Measurements from ENCODE around the gene CPLX1. TPM values are rescaled to one million over a fixed set of nuclear protein-coding genes. Genes with fewer than 3 reads are reported as not detected.

The CPLX1 gene
- polyA plus RNA-seq, 3 donors, result not detected

- H4K20me1 ChIP-seq (ENCODE audit: insufficient read depth, low read length), result peaks cover 13% of the 10 kb centered on the region
- H3K4me3 Mint-ChIP-seq, result no peak overlapping the region
- H3K9ac ChIP-seq (ENCODE audit: insufficient read depth, low read length, poor library complexity, severe bottlenecking), result no peak overlapping the region
- no peaks in the 10 kb centered on the region for H3K4me1 ChIP-seq (ENCODE audit: control insufficient read depth in 1 of 2, insufficient read depth in 2 of 2, low read length in 2 of 2)
- H3K4me3 ChIP-seq (replicated peaks in 1 of 3; ENCODE audit: low read depth in 2 of 3, low read length in 3 of 3), result no peak overlapping the region
- no peak overlapping the region for H3K27ac ChIP-seq (ENCODE audit: low read depth in 1 of 2, low read length in 2 of 2)
- intact Hi-C loops (cut with micrococcal nuclease), result no loop called here
- peaks cover 79 to 95% of the 10 kb centered on the region in 2 donors for H3K36me3 Mint-ChIP-seq
- no peaks in the 10 kb centered on the region for H3K79me2 ChIP-seq (ENCODE audit: insufficient read depth, low read length)
- H3K27me3 ChIP-seq (ENCODE audit: control insufficient read depth in 2 of 2, insufficient read depth in 2 of 2, low read length in 2 of 2), result no peaks in the 10 kb centered on the region
- peaks cover under 1 to 10% (median 8%) of the 10 kb centered on the region in 7 donors for H3K9me3 Mint-ChIP-seq
- no peaks in the 10 kb centered on the region for H3K27me3 Mint-ChIP-seq (ENCODE audit: low read depth in 3 of 3)
- no peak for DNase-seq
- no peak overlapping the region for H2AFZ ChIP-seq (ENCODE audit: insufficient read depth, low read depth, low read length, poor library complexity, severe bottlenecking)
- H3K36me3 ChIP-seq (replicated peaks in 1 of 2; ENCODE audit: control insufficient read depth in 1 of 2, insufficient read depth in 2 of 2, low read length in 2 of 2), result peaks cover 78 to 94% of the 10 kb centered on the region in 2 donors
- no peak overlapping the region for H3K27ac Mint-ChIP-seq
- TF ChIP-seq, protein P1, sequence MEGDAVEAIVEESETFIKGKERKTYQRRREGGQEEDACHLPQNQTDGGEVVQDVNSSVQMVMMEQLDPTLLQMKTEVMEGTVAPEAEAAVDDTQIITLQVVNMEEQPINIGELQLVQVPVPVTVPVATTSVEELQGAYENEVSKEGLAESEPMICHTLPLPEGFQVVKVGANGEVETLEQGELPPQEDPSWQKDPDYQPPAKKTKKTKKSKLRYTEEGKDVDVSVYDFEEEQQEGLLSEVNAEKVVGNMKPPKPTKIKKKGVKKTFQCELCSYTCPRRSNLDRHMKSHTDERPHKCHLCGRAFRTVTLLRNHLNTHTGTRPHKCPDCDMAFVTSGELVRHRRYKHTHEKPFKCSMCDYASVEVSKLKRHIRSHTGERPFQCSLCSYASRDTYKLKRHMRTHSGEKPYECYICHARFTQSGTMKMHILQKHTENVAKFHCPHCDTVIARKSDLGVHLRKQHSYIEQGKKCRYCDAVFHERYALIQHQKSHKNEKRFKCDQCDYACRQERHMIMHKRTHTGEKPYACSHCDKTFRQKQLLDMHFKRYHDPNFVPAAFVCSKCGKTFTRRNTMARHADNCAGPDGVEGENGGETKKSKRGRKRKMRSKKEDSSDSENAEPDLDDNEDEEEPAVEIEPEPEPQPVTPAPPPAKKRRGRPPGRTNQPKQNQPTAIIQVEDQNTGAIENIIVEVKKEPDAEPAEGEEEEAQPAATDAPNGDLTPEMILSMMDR (IDR thresholded peaks at IDR 0.05), result no peak
- H3K9me3 ChIP-seq (replicated peaks in 1 of 2; ENCODE audit: control insufficient read depth in 1 of 2, insufficient read depth in 1 of 2, low read length in 2 of 2), result peaks cover under 1 to 9% of the 10 kb centered on the region in 2 donors
- no peak overlapping the region for H3K4me2 ChIP-seq (replicated peaks; ENCODE audit: extremely low read depth, low read length, poor library complexity, severe bottlenecking)
- WGBS (ENCODE audit: insufficient coverage), result 99% methylated on average over 29 of the region's 33 CpGs
- no peaks in the 10 kb centered on the region for H3K4me1 Mint-ChIP-seq
Observed at GRCh38 chr4:853416-853781, 27.5 kb upstream of the CPLX1 start.

DNA sequence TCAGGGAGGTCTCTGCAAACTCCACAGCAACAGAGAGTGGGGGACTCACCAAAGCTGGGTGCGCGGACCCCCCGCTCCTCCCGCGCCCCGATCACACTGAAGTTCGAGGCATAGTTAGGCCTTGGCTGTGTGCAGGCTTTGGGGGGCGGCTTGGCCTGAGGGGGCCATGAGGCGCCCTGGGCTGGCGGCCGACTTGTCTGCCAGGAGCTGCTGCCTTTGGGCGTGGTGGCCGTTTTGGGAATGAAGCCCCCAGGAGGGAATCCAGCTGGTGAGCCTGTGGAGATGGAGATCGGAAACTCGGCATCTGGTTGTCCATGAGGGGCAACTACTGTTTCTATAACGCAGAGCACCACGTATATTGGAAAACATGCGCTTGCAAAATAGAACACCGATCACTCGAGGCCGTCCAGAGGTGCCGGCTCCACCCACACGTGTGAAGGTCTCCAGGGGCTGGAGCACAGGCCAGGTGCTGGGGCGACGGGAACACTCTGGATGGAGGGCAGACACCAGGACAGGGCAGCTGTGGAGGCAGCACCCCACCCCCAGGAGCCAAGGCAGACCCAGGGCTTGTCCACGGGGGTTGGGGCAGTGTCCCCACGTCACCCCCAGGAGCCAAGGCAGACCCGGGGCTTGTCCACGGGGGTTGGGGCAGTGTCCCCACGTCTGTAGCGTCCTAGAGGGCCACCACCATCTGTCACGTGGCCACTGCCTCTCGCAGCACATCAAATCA, 25.9 kb upstream of the CPLX1 start:
- 97% methylated on average over 26 of the region's 33 CpGs for WGBS (ENCODE audit: insufficient coverage)
- no peaks in the 10 kb centered on the region for H3K27me3 ChIP-seq (ENCODE audit: control insufficient read depth in 2 of 2, insufficient read depth in 2 of 2, low read length in 2 of 2)
- H3K79me2 ChIP-seq (ENCODE audit: insufficient read depth, low read length), result no peaks in the 10 kb centered on the region
- no peak for DNase-seq
- peaks cover 12 to 23% of the 10 kb centered on the region in 2 donors for H3K9me3 ChIP-seq (replicated peaks in 1 of 2; ENCODE audit: control insufficient read depth in 1 of 2, insufficient read depth in 1 of 2, low read length in 2 of 2)
- no peak overlapping the region for H3K4me2 ChIP-seq (replicated peaks; ENCODE audit: extremely low read depth, low read length, poor library complexity, severe bottlenecking)
- peaks cover 63 to 89% of the 10 kb centered on the region in 2 donors for H3K36me3 ChIP-seq (replicated peaks in 1 of 2; ENCODE audit: control insufficient read depth in 1 of 2, insufficient read depth in 2 of 2, low read length in 2 of 2)
- Mint-ChIP-seq H3K9me3 (peaks cover 11 to 22% (median 20%) of the 10 kb centered on the region in 7 donors), H3K27ac (no peak overlapping the region), H3K4me1 (no peaks in the 10 kb centered on the region), H3K36me3 (peaks cover 71 to 91% of the 10 kb centered on the region in 2 donors), H3K4me3 (no peak overlapping the region), H3K27me3 (ENCODE audit: low read depth in 3 of 3) (no peaks in the 10 kb centered on the region)
- H3K4me1 ChIP-seq (ENCODE audit: control insufficient read depth in 1 of 2, insufficient read depth in 2 of 2, low read length in 2 of 2), result no peaks in the 10 kb centered on the region
- H3K9ac ChIP-seq (ENCODE audit: insufficient read depth, low read length, poor library complexity, severe bottlenecking), result no peak overlapping the region
- H4K20me1 ChIP-seq (ENCODE audit: insufficient read depth, low read length), result peaks cover 8% of the 10 kb centered on the region
- H3K4me3 ChIP-seq (replicated peaks in 1 of 3; ENCODE audit: low read depth in 2 of 3, low read length in 3 of 3), result no peak overlapping the region
- no peak overlapping the region for H3K27ac ChIP-seq (ENCODE audit: low read depth in 1 of 2, low read length in 2 of 2)
- TF ChIP-seq, protein P1 (IDR thresholded peaks at IDR 0.05), result no peak
- intact Hi-C loops (cut with micrococcal nuclease), result no loop called here
- H2AFZ ChIP-seq (ENCODE audit: insufficient read depth, low read depth, low read length, poor library complexity, severe bottlenecking), result no peak overlapping the region
